ENCODE measurements around the gene ZNF385A. TPM values are rescaled to one million over a fixed set of nuclear protein-coding genes. Genes with fewer than 3 reads are reported as not detected.

Gene ZNF385A
- total RNA-seq, 1 experiment from 2014 or later = 9.5 TPM

GRCh38 chr12:54429014-54429471, 44.5 kb upstream of the ZNF385A start:
- BruUV-seq (replicated peaks) = no TSS peak
- Mint-ChIP-seq H3K27ac (ENCODE audit: unreplicated experiment) (no peak overlapping the region), H3K4me1 (ENCODE audit: low read depth, unreplicated experiment) (peaks cover 10% of the 10 kb centered on the region), H3K36me3 (ENCODE audit: insufficient read depth, unreplicated experiment) (no peaks in the 10 kb centered on the region), H3K4me3 (ENCODE audit: low read depth, unreplicated experiment) (no peak overlapping the region), H3K27me3 (ENCODE audit: unreplicated experiment) (peaks cover 84% of the 10 kb centered on the region), H3K9me3 (ENCODE audit: low read depth, unreplicated experiment) (no peaks in the 10 kb centered on the region)
- TF ChIP-seq CTCF (IDR thresholded peaks at IDR 0.05; ENCODE audit: unreplicated experiment) = no peak
- intact Hi-C loops (cut with micrococcal nuclease; ENCODE audit: unreplicated experiment) = no loop called here
- DNase-seq = no peak
- CTCF ChIA-PET = no interaction called here

- no peaks in the 10 kb centered on the region for H3K36me3 Mint-ChIP-seq (ENCODE audit: insufficient read depth, unreplicated experiment)
- no peak for TF ChIP-seq CTCF (IDR thresholded peaks at IDR 0.05; ENCODE audit: unreplicated experiment)
- no peaks in the 10 kb centered on the region for H3K9me3 Mint-ChIP-seq (ENCODE audit: low read depth, unreplicated experiment)
- no peak overlapping the region for H3K4me3 Mint-ChIP-seq (ENCODE audit: low read depth, unreplicated experiment)
- peaks cover 91% of the 10 kb centered on the region for H3K27me3 Mint-ChIP-seq (ENCODE audit: unreplicated experiment)
- H3K4me1 Mint-ChIP-seq (ENCODE audit: low read depth, unreplicated experiment) = peaks cover 16% of the 10 kb centered on the region
- DNase-seq = no peak
- CTCF ChIA-PET = interaction anchor here (1.0 to 1.5 kb wide), 2 partner anchors 29 to 152 kb away, joined by 3 to 7 read pairs; no protein-coding TSS in a partner anchor
- H3K27ac Mint-ChIP-seq (ENCODE audit: unreplicated experiment) = no peak overlapping the region
- no TSS peak for BruUV-seq (replicated peaks)
- intact Hi-C loops (cut with micrococcal nuclease; ENCODE audit: unreplicated experiment) = no loop called here
Observed at GRCh38 chr12:54428050-54429013, 43.8 kb upstream of the ZNF385A start.

GRCh38 chr12:54427106-54427505, 42.6 kb upstream of the ZNF385A start:
- peaks cover 17% of the 10 kb centered on the region for H3K4me1 Mint-ChIP-seq (ENCODE audit: low read depth, unreplicated experiment)
- H3K36me3 Mint-ChIP-seq (ENCODE audit: insufficient read depth, unreplicated experiment) = no peaks in the 10 kb centered on the region
- intact Hi-C loops (cut with micrococcal nuclease; ENCODE audit: unreplicated experiment) = no loop called here
- no peak overlapping the region for H3K4me3 Mint-ChIP-seq (ENCODE audit: low read depth, unreplicated experiment)
- H3K9me3 Mint-ChIP-seq (ENCODE audit: low read depth, unreplicated experiment) = no peaks in the 10 kb centered on the region
- CTCF ChIA-PET = interaction anchor here (1.0 to 1.5 kb wide), 3 partner anchors 27 to 153 kb away, joined by 3 to 7 read pairs (median 3); no protein-coding TSS in a partner anchor
- no peak for TF ChIP-seq CTCF (IDR thresholded peaks at IDR 0.05; ENCODE audit: unreplicated experiment)
- H3K27ac Mint-ChIP-seq (ENCODE audit: unreplicated experiment) = no peak overlapping the region
- no peak for DNase-seq
- peaks cover 91% of the 10 kb centered on the region for H3K27me3 Mint-ChIP-seq (ENCODE audit: unreplicated experiment)
- no TSS peak for BruUV-seq (replicated peaks)

GRCh38 chr12:54426690-54427089, 42.2 kb upstream of the ZNF385A start:
- DNase-seq = no peak
- peaks cover 13% of the 10 kb centered on the region for H3K4me1 Mint-ChIP-seq (ENCODE audit: low read depth, unreplicated experiment)
- no TSS peak for BruUV-seq (replicated peaks)
- no peaks in the 10 kb centered on the region for H3K36me3 Mint-ChIP-seq (ENCODE audit: insufficient read depth, unreplicated experiment)
- CTCF ChIA-PET = interaction anchor here (1.1 kb wide), 1 partner anchor 27 kb away, joined by 3 read pairs; no protein-coding TSS in a partner anchor
- no peaks in the 10 kb centered on the region for H3K9me3 Mint-ChIP-seq (ENCODE audit: low read depth, unreplicated experiment)
- peaks cover 91% of the 10 kb centered on the region for H3K27me3 Mint-ChIP-seq (ENCODE audit: unreplicated experiment)
- no peak for TF ChIP-seq CTCF (IDR thresholded peaks at IDR 0.05; ENCODE audit: unreplicated experiment)
- no peak overlapping the region for H3K4me3 Mint-ChIP-seq (ENCODE audit: low read depth, unreplicated experiment)
- intact Hi-C loops (cut with micrococcal nuclease; ENCODE audit: unreplicated experiment) = no loop called here
- no peak overlapping the region for H3K27ac Mint-ChIP-seq (ENCODE audit: unreplicated experiment)
